Endometrium (tissue), 2 donors: ENCODE measurements around the gene MATN1.

Experiments used
- FAIRE-seq: peaks from 2 replicates; lab custom pipeline; 2012; peaks lifted over from hg19 to GRCh38; lab: Jason Lieb, UNC
- donor health status: control.
- donor health status: control.

MATN1 gene

DNA sequence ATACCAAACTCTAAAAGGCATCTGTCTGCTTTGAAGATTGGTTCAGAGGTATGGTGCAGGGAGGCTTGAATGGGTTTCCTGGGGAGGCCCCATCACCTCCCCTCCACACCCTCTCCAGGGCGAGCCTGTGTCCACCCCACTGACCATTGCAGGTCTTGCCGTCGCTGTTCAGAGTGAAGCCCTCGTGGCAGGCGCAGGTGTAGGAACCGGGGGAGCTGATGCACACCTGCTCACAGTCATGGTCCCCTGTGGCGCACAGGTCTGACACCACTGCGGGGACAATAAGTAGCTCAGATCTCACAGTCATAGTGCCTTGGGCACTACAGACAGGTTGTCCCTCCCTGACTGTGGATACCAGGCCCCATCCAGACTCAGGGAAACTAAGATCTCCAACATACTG lies 6.7 kb downstream of the MATN1 start:
- FAIRE-seq: no peak

DNA sequence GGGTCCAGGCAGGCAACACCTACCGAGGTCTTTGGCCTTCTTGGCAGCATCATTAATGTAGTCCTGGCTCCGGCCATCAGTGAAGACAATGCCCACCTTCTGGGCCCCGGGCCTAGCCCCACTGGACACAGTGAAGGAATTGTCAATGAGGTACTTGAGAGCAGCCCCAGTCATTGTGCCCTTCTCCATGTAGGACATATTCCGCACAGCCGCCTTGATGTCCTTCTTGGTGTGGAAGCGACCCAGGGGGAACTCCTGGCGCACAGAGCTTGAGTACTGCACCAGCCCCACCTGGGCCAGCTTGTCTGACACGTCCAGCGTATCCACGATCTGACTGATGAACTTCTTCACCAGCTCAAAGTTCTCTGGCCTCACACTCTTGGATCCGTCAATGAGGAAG lies 7.5 kb downstream of the MATN1 start:
- no peak for FAIRE-seq

DNA sequence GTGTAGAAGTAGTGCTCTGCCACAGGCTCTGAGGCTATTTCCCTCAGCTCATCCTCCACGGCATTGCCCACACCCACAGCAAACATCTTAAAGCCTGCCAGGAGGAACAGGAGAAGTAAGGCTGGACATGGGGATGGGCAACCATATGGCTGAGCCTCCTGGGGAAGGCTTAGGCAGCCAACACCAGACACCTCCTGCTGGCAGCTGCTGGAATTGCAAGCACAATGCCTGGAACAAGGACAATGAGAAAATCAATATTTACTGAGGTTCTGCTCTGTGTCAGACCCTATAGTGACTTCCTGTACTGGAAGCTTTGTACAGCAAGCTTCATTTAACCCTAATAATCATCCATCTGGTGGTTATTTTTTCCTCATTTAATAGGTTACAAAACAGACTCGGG lies 8.2 kb downstream of the MATN1 start:
- FAIRE-seq: no peak

DNA sequence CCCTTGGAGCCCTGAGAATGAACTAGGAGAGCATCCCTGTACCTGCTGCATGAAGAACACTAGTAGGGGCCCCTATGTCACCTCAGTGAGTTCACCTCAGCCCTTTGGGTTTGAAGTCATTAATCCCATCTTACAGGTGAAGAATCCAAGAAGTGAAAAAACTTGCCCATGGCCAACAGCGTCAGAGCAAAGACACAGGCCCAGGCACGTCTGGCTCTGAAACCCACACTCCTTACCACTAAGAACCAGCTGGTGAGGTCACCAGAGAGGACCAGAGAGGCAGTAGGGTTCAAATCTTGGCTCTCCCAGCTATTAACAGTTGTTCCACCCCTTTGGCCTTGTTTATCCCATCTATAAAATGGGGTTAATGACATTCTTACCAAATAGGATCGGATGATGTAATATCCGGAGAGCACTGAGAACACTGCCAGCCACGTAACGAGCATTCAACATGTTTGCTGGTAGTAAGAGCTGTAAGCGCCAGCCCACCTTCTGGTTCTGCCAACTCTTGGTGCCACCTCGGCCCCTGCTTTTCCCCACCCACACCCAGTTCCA lies 8.8 kb downstream of the MATN1 start:
- FAIRE-seq: no peak

DNA sequence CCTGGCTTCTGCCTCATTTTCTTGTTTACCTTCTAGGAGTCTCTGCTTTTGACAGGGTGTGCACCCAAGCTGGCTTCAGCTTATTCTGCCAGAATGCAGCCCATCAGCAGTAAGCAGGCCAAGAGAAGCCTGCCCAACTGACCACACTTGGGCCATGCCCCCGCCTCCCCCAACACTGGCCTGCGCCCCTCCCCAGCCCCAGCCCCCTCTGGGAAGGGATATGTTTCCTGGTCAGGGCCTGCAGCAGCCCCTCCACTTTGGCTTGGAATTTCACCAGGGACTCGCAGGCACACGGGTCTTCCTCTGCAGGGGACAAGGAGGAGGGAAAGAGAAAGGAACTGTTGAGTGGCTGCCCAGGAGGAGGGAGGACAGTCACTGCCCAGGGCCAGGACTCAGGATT lies 9.4 kb downstream of the MATN1 start:
- no peak for FAIRE-seq

DNA sequence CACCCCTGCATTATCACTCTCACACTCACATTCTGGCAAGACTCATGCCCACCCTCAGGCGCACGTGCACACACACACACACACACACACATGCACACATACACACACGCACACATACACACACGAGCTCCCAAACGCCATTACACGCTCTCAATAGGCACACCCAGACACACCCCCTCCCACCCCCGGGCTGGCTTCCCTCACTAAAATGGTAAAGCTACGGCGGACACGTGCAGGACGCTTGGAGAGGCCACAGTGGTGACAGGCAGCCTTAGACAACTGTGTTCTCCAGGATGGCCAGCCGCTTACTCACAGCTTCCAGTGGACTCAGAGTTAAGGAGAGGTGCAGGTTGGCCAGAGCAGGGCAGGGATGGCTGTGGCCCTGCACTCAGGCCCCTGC lies 10.1 kb downstream of the MATN1 start:
- FAIRE-seq: no peak

DNA sequence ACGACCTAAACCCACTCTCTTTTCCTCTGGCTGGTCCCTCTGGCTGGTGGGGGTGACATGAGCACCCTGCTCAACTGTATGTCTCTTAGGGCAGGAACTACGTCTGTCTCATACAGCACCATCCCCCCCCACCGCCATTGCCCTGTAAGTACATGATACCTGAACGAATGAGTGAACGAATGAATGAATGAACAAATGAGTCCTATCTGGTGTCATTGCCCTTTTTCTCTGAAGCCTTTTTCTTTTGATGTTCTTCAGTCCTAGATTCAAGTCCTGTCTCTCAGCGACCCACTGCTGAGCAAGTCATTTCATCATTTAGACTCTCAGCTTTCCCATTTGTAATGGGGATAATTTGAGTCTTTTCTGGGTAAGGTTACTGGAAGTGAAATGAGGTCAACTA lies 10.8 kb downstream of the MATN1 start:
- FAIRE-seq: no peak

DNA sequence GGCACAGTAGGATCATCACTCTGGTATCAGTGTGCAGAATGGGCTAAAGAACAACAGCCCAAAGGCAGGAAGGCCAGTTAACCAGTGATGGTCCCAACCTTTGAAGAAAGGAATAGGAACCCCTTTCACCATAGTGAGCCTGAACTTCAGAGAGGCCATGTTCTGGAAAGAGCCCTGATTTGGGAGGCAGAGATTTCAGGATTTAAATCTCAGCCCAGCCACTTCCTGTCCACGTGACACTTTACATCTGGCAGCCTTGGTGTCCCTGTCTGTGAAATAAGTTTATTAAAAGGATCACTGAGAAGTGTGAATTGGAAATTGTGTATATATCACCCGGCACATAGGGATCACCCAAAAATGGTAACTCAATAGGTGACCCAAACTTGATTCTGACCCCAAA lies 13.0 kb downstream of the MATN1 start:
- FAIRE-seq: no peak

DNA sequence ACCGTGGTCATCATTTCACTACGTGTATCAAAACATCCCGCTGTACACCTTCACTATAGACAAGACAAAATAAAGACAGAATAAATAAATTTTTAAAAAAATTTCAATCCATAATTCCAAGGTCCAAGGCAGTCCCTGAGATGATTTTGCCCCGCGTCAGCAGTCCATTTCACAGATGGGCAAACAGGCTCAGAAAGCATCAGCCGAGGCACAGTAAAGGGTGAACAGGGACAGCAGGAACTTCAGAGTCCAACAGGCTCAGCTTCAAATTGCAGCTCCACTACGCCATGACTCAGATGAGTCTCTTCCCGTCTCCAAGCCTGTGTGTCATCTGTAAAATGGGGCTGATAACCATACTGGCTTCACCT lies 15.0 kb downstream of the MATN1 start:
- FAIRE-seq: no peak

DNA sequence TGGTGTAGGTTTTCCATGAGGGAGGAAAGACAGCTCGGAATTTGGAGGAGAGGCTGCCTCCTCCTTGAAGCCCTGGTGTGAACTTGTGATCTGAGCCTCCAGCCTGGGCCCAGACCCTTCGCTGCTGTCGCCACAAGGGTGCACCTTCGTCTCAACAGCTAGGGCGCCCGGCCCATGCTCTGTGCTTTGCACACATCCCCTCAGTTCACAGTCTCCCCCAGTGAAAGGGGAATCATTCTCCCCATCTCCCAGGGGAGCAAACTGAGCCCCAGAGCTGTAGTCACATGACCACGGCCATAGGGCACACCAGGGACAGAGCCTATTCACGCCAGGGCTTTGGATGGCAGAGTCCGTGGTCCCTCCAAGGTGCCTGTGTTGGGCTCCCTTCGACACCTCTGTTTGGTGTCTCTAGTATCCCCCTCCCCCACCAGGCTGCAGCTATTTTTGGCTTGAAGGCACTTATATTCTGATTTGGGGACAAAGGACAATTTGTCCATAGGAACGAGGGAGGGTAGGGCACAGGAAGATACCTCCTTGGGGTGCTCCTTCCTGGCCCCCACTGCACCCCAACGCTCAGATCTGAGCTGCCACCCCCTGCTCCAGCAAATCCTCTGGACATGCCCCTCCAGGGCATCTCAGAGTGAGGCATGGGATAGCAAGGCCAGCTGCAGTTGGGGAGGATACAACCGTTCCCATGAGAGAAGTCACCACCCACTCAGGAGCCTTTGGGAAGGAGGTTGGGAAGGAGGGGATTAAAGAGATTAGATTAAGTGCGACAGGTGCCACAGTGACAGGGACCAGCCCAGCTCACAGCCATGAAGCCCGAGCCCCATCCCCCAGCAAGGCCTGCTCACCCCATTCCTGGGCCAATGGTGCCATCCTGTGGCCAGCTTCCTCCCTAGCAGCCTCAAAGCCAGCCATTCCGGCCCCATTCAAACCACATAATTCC lies 15.7 kb downstream of the MATN1 start:
- FAIRE-seq: peak; percentile 88

DNA sequence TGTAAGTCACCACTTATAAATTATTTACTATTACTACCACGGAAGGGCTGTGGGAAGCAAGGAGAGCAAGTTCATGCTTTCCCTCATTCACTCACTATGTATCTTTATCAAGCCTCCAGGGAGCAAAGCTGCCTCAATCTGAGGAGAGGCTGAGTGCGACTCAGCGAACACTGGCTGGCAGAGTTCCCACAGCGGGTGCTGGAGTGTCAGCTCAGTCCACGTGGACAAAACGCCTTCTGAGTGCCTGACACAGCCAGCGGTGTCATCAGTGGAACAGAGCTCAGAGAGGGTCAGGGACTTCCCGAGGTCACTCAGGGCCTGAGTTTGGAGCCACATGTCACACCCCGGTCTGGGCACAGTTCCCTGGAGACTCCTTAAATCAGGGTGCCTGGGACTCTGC lies 16.9 kb downstream of the MATN1 start:
- FAIRE-seq: no peak

DNA sequence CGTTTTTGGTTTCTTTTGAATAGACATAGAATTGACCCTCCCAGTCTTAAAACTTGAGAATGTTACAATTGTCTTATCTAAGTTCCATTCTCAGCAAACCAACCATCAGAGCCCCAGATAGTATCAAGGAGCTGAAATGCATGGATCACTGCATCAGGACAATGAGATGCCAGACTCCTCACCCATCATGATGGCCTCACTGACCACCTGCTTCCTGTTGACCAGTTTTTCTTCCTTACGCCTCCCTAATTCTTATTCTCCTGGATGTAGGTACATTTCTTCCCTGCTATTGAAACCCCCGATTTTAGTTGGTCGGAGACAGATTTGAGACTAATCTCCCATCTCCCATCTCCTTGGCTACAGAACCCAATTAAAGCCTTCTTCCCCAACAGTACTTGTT lies 17.7 kb downstream of the MATN1 start:
- FAIRE-seq: no peak

DNA sequence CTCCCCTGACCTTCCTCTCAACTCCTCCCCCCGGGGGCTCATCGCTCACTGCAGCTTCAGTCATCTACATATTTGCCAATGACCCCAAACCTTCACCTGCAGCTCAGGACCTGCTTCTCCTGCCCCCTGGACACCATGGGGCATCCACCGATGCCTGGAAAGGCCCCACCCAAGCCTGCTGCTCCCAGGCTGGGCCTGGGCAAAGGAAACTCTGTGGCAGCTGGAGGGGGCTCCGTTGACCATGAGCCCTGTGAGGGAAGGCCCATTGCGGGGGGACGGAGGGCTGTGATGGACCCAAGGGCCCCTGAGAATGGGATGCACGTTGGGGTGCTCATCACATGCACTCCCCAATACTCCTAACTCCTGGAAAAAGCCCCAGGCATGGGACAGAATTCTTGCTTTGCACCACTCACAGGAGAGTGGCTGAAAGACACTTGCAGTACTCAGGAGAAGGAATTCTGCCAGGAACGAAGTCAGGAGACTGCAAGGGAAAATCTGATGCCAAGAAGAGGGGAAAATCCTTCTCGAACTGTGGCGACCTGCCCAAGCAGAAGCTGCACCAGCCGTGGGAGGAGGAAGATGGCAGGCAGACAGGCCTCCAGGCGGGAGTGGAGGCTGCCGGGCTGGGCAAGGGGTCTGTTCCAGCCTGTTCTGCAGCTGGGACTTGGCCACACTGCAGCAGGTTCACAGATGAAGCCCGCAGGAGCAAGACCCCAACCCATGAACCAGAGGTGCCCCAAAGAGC lies 18.4 kb downstream of the MATN1 start:
- no peak for FAIRE-seq

DNA sequence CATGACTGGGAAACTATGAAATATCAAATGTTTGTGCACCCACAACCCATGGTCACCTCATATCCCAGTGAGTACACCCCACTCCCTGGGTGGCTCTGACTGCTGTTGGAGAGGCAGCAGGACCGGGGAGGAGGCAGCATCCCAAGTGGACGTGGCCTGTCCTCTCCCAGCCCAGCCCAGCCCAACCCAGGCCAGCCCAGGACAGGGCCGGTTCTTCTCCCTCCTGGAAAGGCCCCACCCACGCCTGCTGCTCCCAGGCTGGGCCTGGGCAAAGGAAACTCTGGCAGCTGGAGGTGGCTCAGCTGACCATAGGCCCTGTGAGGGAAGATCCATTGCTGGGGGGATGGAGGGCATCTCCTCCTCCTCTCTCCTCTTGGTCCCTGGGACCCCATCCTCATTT lies 19.1 kb downstream of the MATN1 start:
- FAIRE-seq: no peak

DNA sequence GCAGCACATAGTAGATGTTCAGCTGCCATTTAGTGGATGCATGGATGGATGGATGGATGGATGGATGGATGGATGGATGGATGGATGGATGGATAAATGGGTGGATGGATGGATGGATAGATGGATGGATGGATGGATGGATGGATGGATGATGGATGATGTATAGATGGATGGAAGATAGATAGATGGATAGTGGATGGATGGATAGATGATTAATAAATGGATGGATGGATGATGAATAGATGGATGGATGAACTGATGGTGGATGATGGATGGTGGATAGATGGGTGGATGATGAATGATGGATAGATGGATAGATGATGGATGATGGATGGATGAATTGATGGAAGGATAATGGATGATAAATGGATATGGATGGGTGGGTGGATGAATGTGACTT lies 20.6 kb downstream of the MATN1 start:
- FAIRE-seq: no peak

DNA sequence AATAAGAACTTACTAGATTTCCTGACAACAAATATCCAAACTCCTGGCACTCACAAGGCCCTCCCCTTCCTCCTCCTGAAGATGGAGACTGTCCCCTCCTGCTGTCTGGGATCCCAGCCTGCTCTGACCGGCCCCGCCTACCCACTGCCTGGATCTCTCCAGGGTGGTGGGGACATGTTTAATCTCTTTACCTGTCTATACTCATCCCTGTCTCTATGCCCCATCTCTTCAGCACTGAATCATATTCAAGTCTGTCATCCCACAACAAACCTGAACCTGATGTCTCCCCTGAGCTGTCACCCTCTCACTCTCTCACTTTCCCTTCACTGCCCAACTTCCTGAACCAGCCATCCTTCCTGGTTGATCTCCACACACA lies 22.1 kb downstream of the MATN1 start:
- no peak for FAIRE-seq

DNA sequence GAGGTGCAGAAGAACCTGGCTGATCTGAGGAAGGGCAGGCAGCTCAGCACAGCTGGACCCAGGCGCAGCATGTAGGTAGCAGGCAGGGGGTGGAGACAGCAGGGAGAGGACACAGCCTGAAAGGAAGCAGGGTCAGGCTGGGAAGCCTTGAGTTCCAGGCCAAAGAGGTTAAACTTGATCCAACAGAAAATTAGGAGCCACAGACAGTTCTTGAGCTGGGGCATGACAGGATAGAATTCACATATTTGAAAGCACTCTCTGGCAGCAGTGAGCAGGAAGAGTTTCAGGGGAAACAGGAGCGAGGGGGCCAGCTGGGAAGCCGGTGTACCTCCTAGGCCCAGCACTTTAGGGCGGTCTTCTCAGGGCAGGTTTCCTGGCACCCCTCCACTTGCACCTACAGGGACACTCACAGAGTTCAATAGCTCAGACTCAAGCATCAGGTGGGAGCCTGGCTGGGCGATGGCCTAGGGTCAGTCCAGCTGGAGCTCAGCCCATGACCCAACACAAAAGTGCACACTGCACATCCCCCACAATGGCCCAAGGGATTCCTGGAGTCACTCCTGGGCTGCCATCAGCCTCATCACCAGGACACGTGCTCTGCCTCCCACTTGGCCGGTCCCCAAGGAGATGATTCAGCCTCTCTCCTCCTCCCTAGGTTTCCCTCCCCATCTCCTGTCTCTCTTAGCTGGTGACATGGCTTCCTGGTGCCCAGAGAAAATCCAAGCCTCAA lies 22.7 kb downstream of the MATN1 start:
- FAIRE-seq: no peak

DNA sequence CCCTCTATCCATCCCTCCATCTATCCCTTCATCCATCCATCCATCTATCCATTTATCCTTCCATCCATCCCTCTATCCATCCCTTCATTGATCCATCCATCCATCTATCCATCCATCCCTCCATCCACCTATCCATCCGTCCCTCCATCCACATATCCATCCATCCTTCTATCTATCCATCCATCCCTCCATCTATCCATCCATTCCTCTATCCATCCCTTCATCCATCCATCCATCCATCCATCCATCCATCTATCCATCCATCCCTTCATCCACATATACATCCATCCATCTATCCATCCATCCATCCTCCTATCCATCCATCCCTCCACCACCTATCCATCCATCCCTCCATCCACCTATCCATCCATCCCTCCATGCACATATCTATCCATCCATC lies 23.6 kb downstream of the MATN1 start:
- no peak for FAIRE-seq

DNA sequence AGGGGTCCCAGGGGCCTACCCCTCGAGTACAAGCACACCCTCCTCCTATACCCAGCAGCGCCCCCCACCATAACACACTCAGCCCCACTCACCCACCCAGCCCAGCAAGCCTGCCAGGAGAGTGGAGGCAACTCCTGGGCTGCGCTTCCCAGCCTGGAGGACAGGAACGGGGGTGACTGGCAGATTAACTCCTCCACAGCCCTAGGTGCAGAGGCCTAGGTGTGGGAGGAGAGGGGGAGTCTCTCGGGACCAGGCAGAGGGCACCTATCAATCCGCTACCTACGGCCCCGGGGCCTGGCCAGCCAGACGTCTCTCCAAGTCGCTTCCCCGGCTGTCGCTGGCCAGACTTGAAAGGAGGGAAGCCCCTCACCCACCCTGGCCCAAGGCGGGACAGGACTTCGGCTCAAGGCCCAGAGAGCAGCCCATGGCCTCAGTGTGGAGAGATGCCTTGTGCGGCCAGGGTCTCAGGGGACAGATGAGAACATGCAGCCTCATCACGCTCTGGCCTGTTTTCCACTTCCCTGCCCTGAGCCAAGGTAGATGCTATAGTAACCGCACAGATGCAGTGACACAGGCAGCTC lies 24.9 kb downstream of the MATN1 start:
- FAIRE-seq: no peak

DNA sequence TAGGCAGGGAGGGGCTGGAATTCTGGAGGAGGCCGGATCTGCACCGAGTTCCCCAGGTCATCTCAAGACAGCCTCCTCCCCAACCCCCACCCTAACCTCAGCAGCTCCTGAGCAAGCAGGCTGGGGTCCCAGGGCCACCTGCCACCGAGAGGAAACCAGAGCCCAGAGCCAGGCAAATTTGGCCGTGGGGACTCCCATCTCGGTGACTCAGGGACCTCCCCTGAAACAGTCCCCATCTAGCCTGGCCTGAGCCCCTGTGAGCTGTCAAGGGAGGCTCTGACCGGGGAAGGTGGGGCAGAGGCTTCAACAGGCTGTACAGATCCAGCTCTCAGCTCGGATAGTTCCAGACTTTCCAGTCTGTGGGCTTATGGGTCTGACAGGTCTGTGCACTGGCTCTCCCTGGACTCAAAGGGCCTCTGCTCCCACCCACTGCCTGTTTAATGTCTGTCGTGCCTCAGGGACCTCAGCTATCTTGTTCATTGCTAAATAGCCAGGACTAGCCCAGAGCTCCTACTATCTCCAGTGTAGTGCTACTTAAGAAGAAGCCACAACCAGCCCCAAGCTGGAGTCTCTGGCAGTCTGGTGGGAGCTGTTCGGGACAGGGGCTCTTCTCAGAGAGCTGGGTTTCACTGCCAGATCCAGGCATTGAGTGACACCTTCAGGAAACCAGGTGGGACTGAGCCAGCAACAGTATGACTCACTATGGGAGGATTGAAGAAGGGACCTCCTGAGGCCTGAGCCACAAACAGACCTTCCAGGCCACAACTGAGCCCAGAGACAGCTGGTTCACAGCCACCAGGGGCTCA lies 25.6 kb downstream of the MATN1 start:
- no peak for FAIRE-seq

DNA sequence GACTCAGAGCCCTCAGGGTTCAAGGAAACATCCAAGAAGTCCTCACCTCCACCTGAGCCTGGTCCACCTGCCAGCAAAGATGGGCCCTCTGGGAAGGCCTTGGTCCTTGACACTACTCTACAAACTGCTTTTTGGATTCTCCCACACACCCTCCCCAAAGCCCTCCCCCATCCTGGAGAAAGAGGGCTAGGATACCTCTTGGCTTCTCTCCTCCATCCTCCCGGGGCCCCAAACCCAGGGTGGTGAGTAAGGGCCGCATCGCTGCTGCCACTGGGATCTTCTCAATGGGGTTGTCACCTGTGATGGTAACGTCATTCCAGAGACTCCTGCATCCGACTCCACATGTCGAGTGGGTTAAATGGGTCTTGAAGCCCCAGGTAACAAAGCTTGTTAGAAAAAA lies 26.6 kb downstream of the MATN1 start:
- FAIRE-seq: no peak
